SJSA1 (cell line): ENCODE results near the gene PRKCH. TPM values are rescaled to one million over a fixed set of nuclear protein-coding genes. Genes with fewer than 3 reads are reported as not detected.
A peak's percentile ranks its signal among the peaks of the same experiment; 100 is the strongest.
"Not testable (repeated sequence)": the region's sequence is repeated elsewhere in the genome, so short reads cannot be mapped to it uniquely, and the experiment has no call there.

Experiments
- DNase-seq, 2 experiments: peaks; one replicate each; pipeline ENCODE4 v3.0.0-alpha.2; 2015 to 2020; ENCODE audit warnings: low spot score in 2 of 2, low read depth in 1 of 2
- H3K27ac ChIP-seq: fragments of 250-450 bp; sonication (Bioruptor Pico); 2 replicates; pipeline ENCODE4 v1.5.1; 2020; ENCODE audit warnings: mild to moderate bottlenecking, moderate library complexity
- H3K27me3 ChIP-seq: fragments of 250-450 bp; sonication (Bioruptor Pico); replicated peaks from 2 replicates; pipeline ENCODE4 v1.5.1; 2020; ENCODE audit warnings: mild to moderate bottlenecking, moderate library complexity
- H3K36me3 ChIP-seq: fragments of 250-450 bp; sonication (Bioruptor Pico); 2 replicates; pipeline ENCODE4 v1.5.1; 2020; ENCODE audit warnings: mild to moderate bottlenecking
- H3K4me1 ChIP-seq: fragments of 250-450 bp; sonication (Bioruptor Pico); replicated peaks from 2 replicates; pipeline ENCODE4 v1.6.1; 2021; ENCODE audit warnings: mild to moderate bottlenecking
- H3K4me3 ChIP-seq: fragments of 250-450 bp; sonication (Bioruptor Pico); 2 replicates; pipeline ENCODE4 v1.5.1; 2020; ENCODE audit warnings: mild to moderate bottlenecking
- H3K9me3 ChIP-seq: fragments of 250-450 bp; sonication (Bioruptor Pico); replicated peaks from 2 replicates; pipeline ENCODE4 v1.5.1; 2020; ENCODE audit warnings: mild to moderate bottlenecking
- total RNA-seq: library from RNA; depleted of rRNA; stranded (reverse); fragments of >200 nt; shearing (Covaris generic); gene quantifications from 2 replicates; pipeline ENCODE4 v1.2.3, GENCODE V29; 2014

Gene PRKCH
- total RNA-seq, 1 experiment from 2014 or later = 5.7 TPM

DNA sequence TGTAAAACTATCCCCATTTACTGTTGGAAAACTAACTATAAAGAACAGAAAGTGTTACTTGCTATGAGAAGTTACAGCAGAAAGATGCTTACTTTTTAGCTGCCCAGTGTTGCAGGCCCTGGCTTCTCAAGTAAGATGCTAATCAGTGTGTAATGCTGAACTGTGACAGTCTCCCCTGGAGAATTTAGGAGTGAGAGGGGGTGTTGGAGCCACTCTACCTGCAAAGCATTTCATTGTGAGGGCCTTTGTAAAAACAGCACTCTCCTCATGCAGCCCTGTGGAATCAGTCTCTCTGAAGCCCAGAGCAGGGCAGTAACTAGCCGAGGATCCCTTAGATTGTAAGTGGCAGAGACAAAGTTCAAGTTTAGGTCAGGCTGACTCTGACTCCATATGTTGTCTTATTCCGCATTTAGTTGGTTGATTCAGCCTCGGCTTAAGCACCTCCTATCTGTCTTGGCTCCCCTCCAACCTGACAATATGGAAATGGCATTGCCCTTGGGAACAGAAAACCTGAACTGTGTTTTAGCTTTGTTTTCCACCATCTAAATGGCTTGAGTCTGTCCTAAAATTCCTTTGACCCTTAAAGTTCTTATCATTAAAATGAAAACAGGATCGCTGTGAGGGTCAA lies 141.3 kb downstream of the PRKCH start:
- Histone ChIP-seq H3K4me3 (no peak overlapping the region), H3K36me3 (no peaks in the 10 kb centered on the region; the same call in 1 of the 2 replicates), H3K27ac (peak overlapping the region; percentile 17; the same call in 1 of the 2 replicates), H3K27me3 (no peaks in the 10 kb centered on the region), H3K9me3 (no peaks in the 10 kb centered on the region), H3K4me1 (peaks cover 31% of the 10 kb centered on the region)
- DNase-seq = peak in 1 of 2 experiments; percentile 59

- DNase-seq = no peak
- Histone ChIP-seq H3K27me3 (no peaks in the 10 kb centered on the region), H3K4me1 (peaks cover 32% of the 10 kb centered on the region), H3K4me3 (no peak overlapping the region), H3K27ac (no peak overlapping the region), H3K36me3 (no peaks in the 10 kb centered on the region; the same call in 1 of the 2 replicates), H3K9me3 (no peaks in the 10 kb centered on the region)
Measured at GRCh38 chr14:61463664-61464285, 142.4 kb downstream of the PRKCH start.

- H3K27ac ChIP-seq, H3K4me3 ChIP-seq, H3K9me3 ChIP-seq, DNase-seq, H3K36me3 ChIP-seq, H3K27me3 ChIP-seq: not testable (repeated sequence)
- H3K4me1 ChIP-seq = peaks cover 42% of the 10 kb centered on the region
Measured at GRCh38 chr14:61464539-61465320, 143.4 kb downstream of the PRKCH start.

- Histone ChIP-seq H3K9me3 (no peaks in the 10 kb centered on the region), H3K4me3 (no peak overlapping the region), H3K4me1 (peaks cover 54% of the 10 kb centered on the region)
Measured at GRCh38 chr14:61466249-61466904, 145.0 kb downstream of the PRKCH start.

DNA sequence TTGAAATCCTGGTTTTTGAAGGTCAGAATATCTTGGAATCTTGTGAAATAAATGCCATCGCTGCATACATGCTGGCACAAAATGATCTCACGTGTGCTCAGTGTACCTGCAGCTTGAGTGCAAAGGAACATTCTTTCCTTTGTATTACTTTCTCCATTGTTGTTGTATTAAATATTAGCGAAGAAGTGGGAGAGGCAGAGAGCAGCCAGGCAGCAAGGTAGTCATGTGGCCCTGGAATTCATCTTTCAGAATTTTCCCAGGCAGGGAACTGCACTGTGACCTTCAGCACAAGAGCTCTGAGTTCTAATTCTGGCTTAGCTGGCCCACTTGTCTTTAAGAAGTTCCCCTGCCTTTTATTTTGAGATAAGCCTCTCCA lies 145.5 kb downstream of the PRKCH start:
- Histone ChIP-seq H3K4me1 (peaks cover 55% of the 10 kb centered on the region), H3K27ac (no peak overlapping the region), H3K9me3 (no peaks in the 10 kb centered on the region), H3K4me3 (no peak overlapping the region), H3K27me3 (no peaks in the 10 kb centered on the region), H3K36me3 (no peaks in the 10 kb centered on the region; the same call in 1 of the 2 replicates)
- no peak for DNase-seq

More at GRCh38 chr14:61466249-61466904, 145.0 kb downstream of the PRKCH start:
- DNase-seq = peak; percentile 50 to 79
- no peaks in the 10 kb centered on the region for H3K27me3 ChIP-seq
- H3K27ac ChIP-seq = peak overlapping the region; percentile 43
- no peaks in the 10 kb centered on the region; the same call in 1 of the 2 replicates for H3K36me3 ChIP-seq

DNA sequence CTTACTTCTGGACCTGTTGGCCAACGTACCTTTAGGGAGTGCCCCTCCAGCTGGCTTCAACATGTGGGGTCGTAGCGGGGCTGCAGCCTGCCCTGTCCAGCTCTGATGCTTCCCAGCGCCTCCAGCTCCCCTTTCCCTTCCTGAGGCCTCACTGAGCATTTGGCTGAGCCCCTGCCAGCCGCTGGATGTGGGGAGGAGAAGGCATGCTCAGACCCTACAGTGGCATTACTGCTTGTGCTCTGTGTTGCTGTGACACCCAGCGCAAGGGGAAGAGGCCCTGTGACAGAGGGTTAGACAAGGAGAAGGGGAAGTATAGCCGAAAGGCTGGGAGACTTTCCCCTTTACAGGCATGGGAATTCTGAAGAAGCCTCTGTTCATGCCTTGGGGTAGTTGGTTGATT lies 145.9 kb downstream of the PRKCH start:
- Histone ChIP-seq H3K27ac (no peak overlapping the region), H3K4me1 (peaks cover 53% of the 10 kb centered on the region), H3K27me3 (no peaks in the 10 kb centered on the region), H3K9me3 (no peaks in the 10 kb centered on the region), H3K4me3 (no peak overlapping the region), H3K36me3 (no peaks in the 10 kb centered on the region; the same call in 1 of the 2 replicates)
- peak in 1 of 2 experiments; percentile 31 for DNase-seq

GRCh38 chr14:61468063-61468825 lies 146.9 kb downstream of the PRKCH start:
- H3K4me1 ChIP-seq = peaks cover 52% of the 10 kb centered on the region
- no peak overlapping the region for H3K27ac ChIP-seq

GRCh38 chr14:61469781-61470180 lies 148.4 kb downstream of the PRKCH start:
- Histone ChIP-seq H3K9me3 (no peaks in the 10 kb centered on the region), H3K4me1 (peaks cover 53% of the 10 kb centered on the region), H3K27me3 (no peaks in the 10 kb centered on the region), H3K27ac (peak overlapping the region; percentile 2; the same call in 1 of the 2 replicates), H3K36me3 (no peaks in the 10 kb centered on the region), H3K4me3 (no peak overlapping the region)
- DNase-seq = peak in 1 of 2 experiments; percentile 7

More at GRCh38 chr14:61468063-61468825, 146.9 kb downstream of the PRKCH start:
- H3K9me3 ChIP-seq = no peaks in the 10 kb centered on the region
- no peaks in the 10 kb centered on the region for H3K27me3 ChIP-seq
- H3K4me3 ChIP-seq = no peak overlapping the region
- DNase-seq = peak in 1 of 2 experiments; percentile 9
- H3K36me3 ChIP-seq = no peaks in the 10 kb centered on the region; the same call in 1 of the 2 replicates

GRCh38 chr14:61470261-61470960 lies 149.0 kb downstream of the PRKCH start:
- peaks cover 53% of the 10 kb centered on the region for H3K4me1 ChIP-seq

GRCh38 chr14:61470961-61471293 lies 149.5 kb downstream of the PRKCH start:
- no peak overlapping the region for H3K4me3 ChIP-seq
- no peaks in the 10 kb centered on the region for H3K36me3 ChIP-seq
- H3K4me1 ChIP-seq = peaks cover 50% of the 10 kb centered on the region
- no peak for DNase-seq
- peak overlapping the region; percentile 87 for H3K27ac ChIP-seq
- H3K9me3 ChIP-seq = no peaks in the 10 kb centered on the region
- H3K27me3 ChIP-seq = no peaks in the 10 kb centered on the region

More at GRCh38 chr14:61470261-61470960, 149.0 kb downstream of the PRKCH start:
- Histone ChIP-seq H3K27me3 (no peaks in the 10 kb centered on the region), H3K27ac (peak overlapping the region; percentile 87), H3K4me3 (no peak overlapping the region), H3K9me3 (no peaks in the 10 kb centered on the region), H3K36me3 (no peaks in the 10 kb centered on the region)
- peak; percentile 89 to 97 for DNase-seq

GRCh38 chr14:61471297-61472005 lies 150.1 kb downstream of the PRKCH start:
- Histone ChIP-seq H3K4me3 (peak overlapping the region; percentile 37), H3K4me1 (peaks cover 47% of the 10 kb centered on the region), H3K27me3 (no peaks in the 10 kb centered on the region), H3K36me3 (no peaks in the 10 kb centered on the region), H3K27ac (peak overlapping the region; percentile 87), H3K9me3 (no peaks in the 10 kb centered on the region)
- DNase-seq = peak in 1 of 2 experiments; percentile 11
